WTC11 (cell line): ENCODE data around the gene CADM1. TPM values are rescaled to one million over a fixed set of nuclear protein-coding genes. Genes with fewer than 3 reads are reported as not detected.

Experiments used
- ATAC-seq: fragments of 200-7000 bp; cut with Tn5 transposase; 2 replicates; pipeline ENCODE4 v1.10.0; 2021; ENCODE audit warnings: mild to moderate bottlenecking, moderate library complexity
- CTCF ChIA-PET: fragments of 300-600 bp; sonication (Branson Sonifier 250); formaldehyde crosslinking; loops from one replicate; lab custom pipeline; 2021; ENCODE audit warnings: antibody characterized with exemption; lab: Charles Lee
- POLR2A ChIA-PET: fragments of 350-600 bp; sonication (Branson Sonifier 250); formaldehyde crosslinking; loops from one replicate; lab custom pipeline; 2021; ENCODE audit warnings: antibody characterized with exemption; lab: Charles Lee
- DNase-seq: peaks from one replicate; pipeline ENCODE4 v3.0.0; 2021; ENCODE audit warnings: low spot score
- H3K27ac Mint-ChIP-seq: 2 replicates; pipeline ENCODE4 v1.8.0; 2021; ENCODE audit warnings: mixed read lengths
- H3K27me3 Mint-ChIP-seq: 2 replicates; pipeline ENCODE4 v1.8.0; 2021; ENCODE audit warnings: low read depth, mild to moderate bottlenecking, moderate library complexity, mixed read lengths
- H3K36me3 Mint-ChIP-seq: 2 replicates; pipeline ENCODE4 v1.8.0; 2021; ENCODE audit warnings: mixed read lengths
- H3K4me1 Mint-ChIP-seq: 2 replicates; pipeline ENCODE4 v1.8.0; 2022; ENCODE audit warnings: mixed read lengths
- H3K4me3 Mint-ChIP-seq: 2 replicates; pipeline ENCODE4 v1.8.0; 2021; ENCODE audit warnings: mild to moderate bottlenecking, moderate library complexity, mixed read lengths
- H3K9me3 Mint-ChIP-seq: 2 replicates; pipeline ENCODE4 v1.8.0; 2021; ENCODE audit warnings: mixed read lengths
- ATF6 ChIP-seq: sonication (generic); formaldehyde crosslinking; IDR thresholded peaks from 2 replicates; pipeline ENCODE4 v1.8.1; 2023; ENCODE audit warnings: mild to moderate bottlenecking, missing genetic modification reagents
- PRDM15 ChIP-seq: sonication (generic); formaldehyde crosslinking; IDR thresholded peaks from 2 replicates; pipeline ENCODE4 v1.8.0; 2022; ENCODE audit warnings: missing genetic modification reagents
- RORB ChIP-seq: fragments of 250-450 bp; sonication (Bioruptor Pico); IDR thresholded peaks from 2 replicates; pipeline ENCODE4 v1.9.0; 2021; ENCODE audit warnings: mild to moderate bottlenecking
- TCF7 ChIP-seq: sonication (generic); formaldehyde crosslinking; IDR thresholded peaks from 2 replicates; pipeline ENCODE4 v1.8.0; 2022; ENCODE audit warnings: mild to moderate bottlenecking, low read depth, missing genetic modification reagents, moderate library complexity
- ZMAT4 ChIP-seq: fragments of 250-450 bp; sonication (Bioruptor Pico); IDR thresholded peaks from 2 replicates; pipeline ENCODE4 v1.9.0; 2021; ENCODE audit warnings: mild to moderate bottlenecking
- total RNA-seq: library from RNA; stranded (reverse); gene quantifications from 3 replicates; pipeline ENCODE4 v1.2.3, GENCODE V29; 2021
- TF ChIP-seq, protein P1 (sequence below): sonication (generic); formaldehyde crosslinking; IDR thresholded peaks from 2 replicates; pipeline ENCODE4 v1.8.0; 2023; ENCODE audit warnings: mild to moderate bottlenecking, missing genetic modification reagents
- TF ChIP-seq, protein P2 (sequence below): fragments of 250-450 bp; sonication (Bioruptor Pico); IDR thresholded peaks from 2 replicates; pipeline ENCODE4 v1.8.0; 2021; ENCODE audit warnings: mild to moderate bottlenecking
- TF ChIP-seq, protein P3 (sequence below): sonication (generic); formaldehyde crosslinking; IDR thresholded peaks from 2 replicates; pipeline ENCODE4 v1.8.1; 2023; ENCODE audit warnings: mild to moderate bottlenecking, missing genetic modification reagents, moderate library complexity

CADM1 gene
- total RNA-seq, 1 experiment from 2014 or later: 26.8 TPM

DNA sequence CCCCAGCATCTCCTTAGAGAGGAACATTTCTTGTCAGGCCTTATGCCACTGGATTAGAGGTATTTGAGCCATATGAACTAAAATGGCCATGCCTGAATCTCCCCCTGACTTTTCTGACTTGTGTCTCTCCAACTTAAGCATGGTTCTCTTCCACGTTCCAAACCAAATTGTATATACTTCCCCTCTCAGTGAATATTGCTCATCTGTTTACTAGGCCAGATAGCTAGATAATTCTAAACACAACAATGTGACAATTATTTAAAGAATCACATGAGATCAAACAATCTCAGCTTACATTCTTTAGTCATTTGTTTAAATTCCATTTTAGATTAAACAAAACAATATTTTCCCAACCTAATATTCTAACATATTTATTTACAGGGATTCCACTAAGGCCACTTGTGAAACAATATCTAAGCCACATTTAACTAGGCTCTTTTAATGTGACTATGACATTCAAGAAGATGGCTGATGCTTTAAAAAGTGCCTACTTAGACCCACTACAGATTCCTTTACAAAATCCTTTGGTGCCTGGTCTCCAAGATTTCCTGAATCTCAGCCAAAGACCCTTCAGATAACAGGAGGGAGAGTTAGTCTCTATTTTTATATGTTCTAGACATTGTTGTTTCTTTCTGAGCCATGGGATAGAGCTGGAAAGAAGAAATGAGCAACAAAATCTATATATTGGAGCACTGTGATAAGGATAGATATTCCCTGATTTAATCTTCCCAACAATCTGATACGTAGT lies 105.7 kb downstream of the CADM1 start (continued):
- TF ChIP-seq, protein P1, sequence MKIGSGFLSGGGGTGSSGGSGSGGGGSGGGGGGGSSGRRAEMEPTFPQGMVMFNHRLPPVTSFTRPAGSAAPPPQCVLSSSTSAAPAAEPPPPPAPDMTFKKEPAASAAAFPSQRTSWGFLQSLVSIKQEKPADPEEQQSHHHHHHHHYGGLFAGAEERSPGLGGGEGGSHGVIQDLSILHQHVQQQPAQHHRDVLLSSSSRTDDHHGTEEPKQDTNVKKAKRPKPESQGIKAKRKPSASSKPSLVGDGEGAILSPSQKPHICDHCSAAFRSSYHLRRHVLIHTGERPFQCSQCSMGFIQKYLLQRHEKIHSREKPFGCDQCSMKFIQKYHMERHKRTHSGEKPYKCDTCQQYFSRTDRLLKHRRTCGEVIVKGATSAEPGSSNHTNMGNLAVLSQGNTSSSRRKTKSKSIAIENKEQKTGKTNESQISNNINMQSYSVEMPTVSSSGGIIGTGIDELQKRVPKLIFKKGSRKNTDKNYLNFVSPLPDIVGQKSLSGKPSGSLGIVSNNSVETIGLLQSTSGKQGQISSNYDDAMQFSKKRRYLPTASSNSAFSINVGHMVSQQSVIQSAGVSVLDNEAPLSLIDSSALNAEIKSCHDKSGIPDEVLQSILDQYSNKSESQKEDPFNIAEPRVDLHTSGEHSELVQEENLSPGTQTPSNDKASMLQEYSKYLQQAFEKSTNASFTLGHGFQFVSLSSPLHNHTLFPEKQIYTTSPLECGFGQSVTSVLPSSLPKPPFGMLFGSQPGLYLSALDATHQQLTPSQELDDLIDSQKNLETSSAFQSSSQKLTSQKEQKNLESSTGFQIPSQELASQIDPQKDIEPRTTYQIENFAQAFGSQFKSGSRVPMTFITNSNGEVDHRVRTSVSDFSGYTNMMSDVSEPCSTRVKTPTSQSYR (CRISPR knock-in tag): no peak
- TF ChIP-seq ATF6 (CRISPR knock-in tag): no peak

- ATAC-seq: no peak
- ChIA-PET POLR2A (no interaction called here), CTCF (interaction anchor here (1.0 kb wide), 1 partner anchor 972 kb away, joined by 3 read pairs; no protein-coding TSS in a partner anchor)
Measured at GRCh38 chr11:115396533-115396932, 107.7 kb downstream of the CADM1 start.

More at GRCh38 chr11:115396533-115396932, 107.7 kb downstream of the CADM1 start:
- Mint-ChIP-seq H3K27me3 (peaks cover 90% of the 10 kb centered on the region), H3K9me3 (no peaks in the 10 kb centered on the region), H3K36me3 (no peaks in the 10 kb centered on the region), H3K4me1 (peaks cover 3% of the 10 kb centered on the region), H3K4me3 (no peak overlapping the region), H3K27ac (no peak overlapping the region)
- TF ChIP-seq, protein P2, sequence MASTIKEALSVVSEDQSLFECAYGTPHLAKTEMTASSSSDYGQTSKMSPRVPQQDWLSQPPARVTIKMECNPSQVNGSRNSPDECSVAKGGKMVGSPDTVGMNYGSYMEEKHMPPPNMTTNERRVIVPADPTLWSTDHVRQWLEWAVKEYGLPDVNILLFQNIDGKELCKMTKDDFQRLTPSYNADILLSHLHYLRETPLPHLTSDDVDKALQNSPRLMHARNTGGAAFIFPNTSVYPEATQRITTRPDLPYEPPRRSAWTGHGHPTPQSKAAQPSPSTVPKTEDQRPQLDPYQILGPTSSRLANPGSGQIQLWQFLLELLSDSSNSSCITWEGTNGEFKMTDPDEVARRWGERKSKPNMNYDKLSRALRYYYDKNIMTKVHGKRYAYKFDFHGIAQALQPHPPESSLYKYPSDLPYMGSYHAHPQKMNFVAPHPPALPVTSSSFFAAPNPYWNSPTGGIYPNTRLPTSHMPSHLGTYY: no peak
- TF ChIP-seq, protein P3, sequence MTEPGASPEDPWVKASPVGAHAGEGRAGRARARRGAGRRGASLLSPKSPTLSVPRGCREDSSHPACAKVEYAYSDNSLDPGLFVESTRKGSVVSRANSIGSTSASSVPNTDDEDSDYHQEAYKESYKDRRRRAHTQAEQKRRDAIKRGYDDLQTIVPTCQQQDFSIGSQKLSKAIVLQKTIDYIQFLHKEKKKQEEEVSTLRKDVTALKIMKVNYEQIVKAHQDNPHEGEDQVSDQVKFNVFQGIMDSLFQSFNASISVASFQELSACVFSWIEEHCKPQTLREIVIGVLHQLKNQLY: no peak
- TF ChIP-seq PRDM15 (CRISPR knock-in tag): no peak
- no peak for TF ChIP-seq RORB (CRISPR knock-in tag)
- TF ChIP-seq TCF7 (CRISPR knock-in tag): no peak
- no peak for TF ChIP-seq ZMAT4 (CRISPR knock-in tag)
- no peak for DNase-seq
